ENCODE data around the gene DRAP1. TPM values are rescaled to one million over a fixed set of nuclear protein-coding genes. Genes with fewer than 3 reads are reported as not detected.

The DRAP1 gene
- total and polyA plus RNA-seq, 9 of the 15 experiments (the other 6 are each of a cell fraction or from before 2014, with no cell fraction given) = 9.6 to 200 (median 92.9) TPM

DNA sequence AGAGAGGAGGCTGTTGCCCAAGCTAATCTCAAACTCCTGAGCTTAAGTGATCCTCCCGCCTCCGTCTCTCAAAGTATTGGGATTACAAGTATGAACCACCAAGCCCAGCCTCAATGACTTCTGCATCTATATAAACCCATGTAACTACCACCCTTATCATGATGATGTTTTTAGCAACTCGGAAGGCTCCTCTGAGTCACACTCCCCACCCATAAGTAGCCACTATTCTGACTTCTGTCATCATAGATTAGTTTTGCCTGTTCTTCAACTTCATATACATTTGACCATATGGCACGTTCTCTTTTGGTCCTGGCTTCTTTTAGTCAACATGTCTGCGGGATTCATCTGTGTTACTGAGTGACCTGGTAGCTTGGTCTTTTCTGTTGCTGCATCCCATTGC is 12.6 kb upstream of the DRAP1 start (continued):
- TF ChIP-seq TEAD4 (IDR thresholded peaks at IDR 0.05; ENCODE audit: low read length) (peak; percentile 59), TEAD4 (CRISPR knock-in tag; IDR thresholded peaks at IDR 0.05; ENCODE audit: borderline replicate concordance) (no peak), SLC30A9 (CRISPR knock-in tag; IDR thresholded peaks at IDR 0.05) (no peak), ZNF707 (CRISPR knock-in tag; conservative IDR thresholded peaks at IDR 0.05) (no peak), ZKSCAN8 (CRISPR knock-in tag; IDR thresholded peaks at IDR 0.05) (no peak), ETV1 (tag; conservative IDR thresholded peaks at IDR 0.05; ENCODE audit: low read depth) (no peak), POLR2G (IDR thresholded peaks at IDR 0.05; ENCODE audit: low read depth, low read length) (no peak), ATF7 (IDR thresholded peaks at IDR 0.05) (no peak), MEIS2 (IDR thresholded peaks at IDR 0.05; ENCODE audit: partially characterized antibody) (peak; percentile 78), ZNF589 (CRISPR knock-in tag; IDR thresholded peaks at IDR 0.05; ENCODE audit: low read depth) (no peak), CBX5 (IDR thresholded peaks at IDR 0.05; ENCODE audit: borderline replicate concordance, low read depth) (no peak), JUN (IDR thresholded peaks at IDR 0.05; ENCODE audit: borderline replicate concordance, low read depth, low read length) (peak; percentile 77), JUN (CRISPR knock-in tag; IDR thresholded peaks at IDR 0.05; ENCODE audit: borderline replicate concordance) (no peak), RUNX1 (IDR thresholded peaks at IDR 0.05; ENCODE audit: low read depth) (no peak)
- TF ChIP-seq, protein P1, sequence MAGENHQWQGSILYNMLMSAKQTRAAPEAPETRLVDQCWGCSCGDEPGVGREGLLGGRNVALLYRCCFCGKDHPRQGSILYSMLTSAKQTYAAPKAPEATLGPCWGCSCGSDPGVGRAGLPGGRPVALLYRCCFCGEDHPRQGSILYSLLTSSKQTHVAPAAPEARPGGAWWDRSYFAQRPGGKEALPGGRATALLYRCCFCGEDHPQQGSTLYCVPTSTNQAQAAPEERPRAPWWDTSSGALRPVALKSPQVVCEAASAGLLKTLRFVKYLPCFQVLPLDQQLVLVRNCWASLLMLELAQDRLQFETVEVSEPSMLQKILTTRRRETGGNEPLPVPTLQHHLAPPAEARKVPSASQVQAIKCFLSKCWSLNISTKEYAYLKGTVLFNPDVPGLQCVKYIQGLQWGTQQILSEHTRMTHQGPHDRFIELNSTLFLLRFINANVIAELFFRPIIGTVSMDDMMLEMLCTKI (IDR thresholded peaks at IDR 0.05; ENCODE audit: partially characterized antibody) = no peak
- TF ChIP-seq, protein P2, sequence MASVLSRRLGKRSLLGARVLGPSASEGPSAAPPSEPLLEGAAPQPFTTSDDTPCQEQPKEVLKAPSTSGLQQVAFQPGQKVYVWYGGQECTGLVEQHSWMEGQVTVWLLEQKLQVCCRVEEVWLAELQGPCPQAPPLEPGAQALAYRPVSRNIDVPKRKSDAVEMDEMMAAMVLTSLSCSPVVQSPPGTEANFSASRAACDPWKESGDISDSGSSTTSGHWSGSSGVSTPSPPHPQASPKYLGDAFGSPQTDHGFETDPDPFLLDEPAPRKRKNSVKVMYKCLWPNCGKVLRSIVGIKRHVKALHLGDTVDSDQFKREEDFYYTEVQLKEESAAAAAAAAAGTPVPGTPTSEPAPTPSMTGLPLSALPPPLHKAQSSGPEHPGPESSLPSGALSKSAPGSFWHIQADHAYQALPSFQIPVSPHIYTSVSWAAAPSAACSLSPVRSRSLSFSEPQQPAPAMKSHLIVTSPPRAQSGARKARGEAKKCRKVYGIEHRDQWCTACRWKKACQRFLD (CRISPR knock-in tag; IDR thresholded peaks at IDR 0.05) = no peak
- TF ChIP-seq, protein P3, sequence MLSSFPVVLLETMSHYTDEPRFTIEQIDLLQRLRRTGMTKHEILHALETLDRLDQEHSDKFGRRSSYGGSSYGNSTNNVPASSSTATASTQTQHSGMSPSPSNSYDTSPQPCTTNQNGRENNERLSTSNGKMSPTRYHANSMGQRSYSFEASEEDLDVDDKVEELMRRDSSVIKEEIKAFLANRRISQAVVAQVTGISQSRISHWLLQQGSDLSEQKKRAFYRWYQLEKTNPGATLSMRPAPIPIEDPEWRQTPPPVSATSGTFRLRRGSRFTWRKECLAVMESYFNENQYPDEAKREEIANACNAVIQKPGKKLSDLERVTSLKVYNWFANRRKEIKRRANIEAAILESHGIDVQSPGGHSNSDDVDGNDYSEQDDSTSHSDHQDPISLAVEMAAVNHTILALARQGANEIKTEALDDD (IDR thresholded peaks at IDR 0.05) = peak; percentile 86
- TF ChIP-seq, protein P4, sequence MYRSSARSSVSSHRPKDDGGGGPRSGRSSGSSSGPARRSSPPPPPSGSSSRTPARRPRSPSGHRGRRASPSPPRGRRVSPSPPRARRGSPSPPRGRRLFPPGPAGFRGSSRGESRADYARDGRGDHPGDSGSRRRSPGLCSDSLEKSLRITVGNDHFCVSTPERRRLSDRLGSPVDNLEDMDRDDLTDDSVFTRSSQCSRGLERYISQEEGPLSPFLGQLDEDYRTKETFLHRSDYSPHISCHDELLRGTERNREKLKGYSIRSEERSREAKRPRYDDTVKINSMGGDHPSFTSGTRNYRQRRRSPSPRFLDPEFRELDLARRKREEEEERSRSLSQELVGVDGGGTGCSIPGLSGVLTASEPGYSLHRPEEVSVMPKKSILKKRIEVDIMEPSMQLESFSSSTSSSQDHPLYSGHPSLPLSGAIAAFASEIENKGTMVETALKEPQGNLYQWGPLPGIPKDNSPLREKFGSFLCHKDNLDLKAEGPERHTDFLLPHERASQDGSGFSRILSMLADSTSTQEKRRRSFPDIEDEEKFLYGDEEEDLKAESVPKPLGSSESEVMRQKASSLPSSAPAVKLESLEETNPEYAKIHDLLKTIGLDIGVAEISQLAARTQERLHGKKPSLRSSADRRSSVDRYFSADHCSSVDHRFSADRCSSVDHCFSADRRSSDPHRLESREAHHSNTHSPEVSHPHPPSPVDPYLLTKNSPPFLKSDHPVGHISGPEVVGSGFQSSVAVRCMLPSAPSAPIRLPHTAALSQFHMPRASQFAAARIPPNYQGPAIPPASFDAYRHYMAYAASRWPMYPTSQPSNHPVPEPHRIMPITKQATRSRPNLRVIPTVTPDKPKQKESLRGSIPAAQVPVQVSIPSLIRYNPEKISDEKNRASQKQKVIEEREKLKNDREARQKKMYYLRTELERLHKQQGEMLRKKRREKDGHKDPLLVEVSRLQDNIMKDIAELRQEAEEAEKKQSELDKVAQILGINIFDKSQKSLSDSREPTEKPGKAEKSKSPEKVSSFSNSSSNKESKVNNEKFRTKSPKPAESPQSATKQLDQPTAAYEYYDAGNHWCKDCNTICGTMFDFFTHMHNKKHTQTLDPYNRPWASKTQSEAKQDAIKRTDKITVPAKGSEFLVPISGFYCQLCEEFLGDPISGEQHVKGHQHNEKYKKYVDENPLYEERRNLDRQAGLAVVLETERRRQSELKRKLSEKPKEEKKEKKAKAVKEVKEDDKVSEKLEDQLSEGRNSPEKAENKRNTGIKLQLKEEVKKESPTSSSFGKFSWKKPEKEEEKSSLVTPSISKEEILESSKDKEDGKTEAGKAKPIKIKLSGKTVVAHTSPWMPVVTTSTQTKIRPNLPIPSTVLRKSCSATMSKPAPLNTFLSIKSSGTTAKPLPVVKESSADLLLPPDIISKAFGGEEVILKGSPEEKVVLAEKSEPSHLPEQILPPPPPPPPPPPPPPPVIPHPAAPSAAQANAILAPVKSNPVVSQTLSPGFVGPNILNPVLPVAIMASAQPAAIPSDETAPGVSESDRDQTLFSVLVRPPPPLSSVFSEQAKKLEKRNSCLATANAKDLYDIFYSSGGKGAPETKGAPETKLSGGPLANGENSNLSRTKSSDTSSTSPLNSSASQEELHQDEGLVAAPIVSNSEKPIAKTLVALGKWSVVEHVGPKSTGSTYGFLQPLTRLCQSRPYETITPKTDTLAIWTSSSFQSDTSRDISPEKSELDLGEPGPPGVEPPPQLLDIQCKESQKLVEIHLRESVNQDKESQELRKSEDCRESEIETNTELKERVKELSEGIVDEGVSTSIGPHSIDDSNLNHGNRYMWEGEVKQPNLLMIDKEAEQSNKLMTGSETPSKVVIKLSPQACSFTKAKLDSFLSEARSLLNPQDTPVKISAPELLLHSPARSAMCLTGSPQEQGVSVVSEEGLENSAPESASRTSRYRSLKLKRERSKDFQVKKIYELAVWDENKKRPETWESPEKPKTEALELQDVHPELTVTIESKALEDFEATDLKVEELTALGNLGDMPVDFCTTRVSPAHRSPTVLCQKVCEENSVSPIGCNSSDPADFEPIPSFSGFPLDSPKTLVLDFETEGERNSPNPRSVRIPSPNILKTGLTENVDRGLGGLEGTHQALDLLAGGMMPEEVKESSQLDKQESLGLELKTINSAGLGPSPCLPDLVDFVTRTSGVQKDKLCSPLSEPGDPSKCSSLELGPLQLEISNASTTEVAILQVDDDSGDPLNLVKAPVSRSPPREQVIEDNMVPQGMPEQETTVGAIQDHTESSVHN (IDR thresholded peaks at IDR 0.05; ENCODE audit: borderline replicate concordance in 1 of 2, low read depth in 1 of 2) = no peak
